ENCODE results near the gene CAPN8. TPM values are rescaled to one million over a fixed set of nuclear protein-coding genes. Genes with fewer than 3 reads are reported as not detected.

CAPN8 gene
- total RNA-seq, 1 donor from 2014 or later, result not detected

DNA sequence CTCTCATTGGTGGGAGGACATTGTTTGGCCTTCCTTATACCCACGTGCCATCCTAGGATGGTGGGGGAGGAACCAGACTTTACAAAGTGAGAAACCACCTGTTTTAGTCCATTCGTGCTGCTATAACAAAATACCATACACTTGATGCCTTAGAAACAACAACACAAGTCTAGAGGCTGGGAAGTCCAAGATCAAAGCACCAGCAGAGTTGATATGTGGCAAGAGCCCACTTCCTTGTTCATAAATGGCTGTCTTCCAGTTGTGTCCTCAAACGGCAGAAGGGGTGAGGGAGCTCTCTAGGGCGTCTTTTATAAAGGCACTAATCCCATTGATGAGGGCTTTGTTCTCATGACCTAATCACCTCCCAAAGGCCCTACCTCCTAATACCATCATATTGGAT lies 31.1 kb downstream of the CAPN8 start:
- no peak overlapping the region for H3K4me3 ChIP-seq (ENCODE audit: low read depth, low read length)
- TF ChIP-seq CTCF (conservative IDR thresholded peaks at IDR 0.05; ENCODE audit: low read depth, low read length), result no peak
- DNase-seq (ENCODE audit: low read depth), result no peak

GRCh38 chr1:223631956-223632355 lies 33.5 kb downstream of the CAPN8 start:
- no peak for DNase-seq (ENCODE audit: low read depth)
- TF ChIP-seq CTCF (conservative IDR thresholded peaks at IDR 0.05; ENCODE audit: low read depth, low read length), result no peak
- H3K4me3 ChIP-seq (ENCODE audit: low read depth, low read length), result no peak overlapping the region

GRCh38 chr1:223631473-223631872 lies 34.0 kb downstream of the CAPN8 start:
- no peak overlapping the region for H3K4me3 ChIP-seq (ENCODE audit: low read depth, low read length)
- no peak for DNase-seq (ENCODE audit: low read depth)
- no peak for TF ChIP-seq CTCF (conservative IDR thresholded peaks at IDR 0.05; ENCODE audit: low read depth, low read length)

DNA sequence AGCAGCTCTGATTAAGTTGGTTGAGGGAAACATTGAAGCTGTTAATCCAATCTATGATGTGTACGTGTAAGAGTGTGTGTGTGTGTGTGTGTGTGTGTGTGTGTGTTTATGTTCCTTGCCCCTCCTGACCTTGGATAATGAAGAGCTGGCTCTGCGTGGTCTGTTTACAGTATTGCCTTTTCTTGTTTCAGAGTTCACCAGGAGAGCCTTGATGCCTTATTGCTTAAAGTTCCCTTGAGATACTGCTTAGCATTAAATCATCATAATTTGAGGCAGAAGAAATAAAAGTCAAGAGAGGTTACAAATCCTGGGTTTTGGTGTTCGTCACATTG lies 36.4 kb downstream of the CAPN8 start:
- no peak for DNase-seq (ENCODE audit: low read depth)
- H3K4me3 ChIP-seq (ENCODE audit: low read depth, low read length), result no peak overlapping the region
- TF ChIP-seq CTCF (conservative IDR thresholded peaks at IDR 0.05; ENCODE audit: low read depth, low read length), result no peak

DNA sequence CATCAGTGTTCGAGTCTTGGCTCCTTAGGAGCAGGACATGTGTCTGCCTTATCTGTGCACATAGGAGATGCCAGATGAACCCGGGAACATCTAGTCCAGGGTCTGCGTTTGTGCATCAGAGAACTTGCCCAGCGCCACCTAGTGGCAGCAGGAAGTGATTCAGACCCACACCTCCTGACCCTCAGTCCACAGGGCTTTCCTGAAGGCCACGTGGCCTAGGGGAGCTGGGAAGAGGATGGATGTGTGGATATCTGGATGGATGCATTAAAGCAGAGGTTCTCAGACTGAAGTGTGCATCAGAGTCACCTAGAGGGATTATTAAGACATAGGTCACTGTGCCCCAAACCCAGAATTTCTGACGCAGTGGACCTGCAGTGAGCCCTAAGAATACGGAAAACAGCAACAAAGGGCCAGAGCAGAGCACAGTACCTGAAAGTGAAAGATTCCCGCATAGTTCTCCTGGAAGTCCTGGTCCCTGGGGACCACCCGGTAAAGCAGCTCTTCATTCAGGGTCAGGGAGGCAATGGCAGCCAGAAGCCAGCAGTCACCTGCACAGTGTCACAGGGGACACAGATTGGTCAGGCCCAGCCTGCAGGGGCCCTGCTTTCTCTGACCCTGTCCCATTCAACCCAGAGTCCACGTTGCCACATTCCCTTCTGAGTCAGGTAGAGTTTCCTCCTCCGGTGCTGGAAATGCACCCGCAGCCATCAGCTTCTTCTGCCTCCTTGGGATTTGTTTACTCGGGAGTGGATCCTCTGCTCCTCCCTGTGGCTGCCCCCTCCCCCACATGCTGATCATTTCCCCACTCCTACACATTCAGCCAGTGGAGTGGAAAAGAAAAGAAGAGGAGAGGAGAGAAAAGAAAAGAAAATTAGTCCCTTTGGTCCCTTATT lies 37.0 kb downstream of the CAPN8 start:
- no peak overlapping the region for H3K4me3 ChIP-seq (ENCODE audit: low read depth, low read length)
- no peak for DNase-seq (ENCODE audit: low read depth)
- peak; percentile 78 for TF ChIP-seq CTCF (conservative IDR thresholded peaks at IDR 0.05; ENCODE audit: low read depth, low read length)

- no peak for TF ChIP-seq CTCF (conservative IDR thresholded peaks at IDR 0.05; ENCODE audit: low read depth, low read length)
- no peak overlapping the region for H3K4me3 ChIP-seq (ENCODE audit: low read depth, low read length)
- DNase-seq (ENCODE audit: low read depth), result no peak
These were observed 43.2 kb downstream of the CAPN8 start for GRCh38 chr1:223622132-223622842.

Data from epithelial cell of proximal tubule (primary cell).